MCF 10A (cell line): ENCODE measurements around the gene NLRC5. TPM values are rescaled to one million over a fixed set of nuclear protein-coding genes. Genes with fewer than 3 reads are reported as not detected.

Experiments
- BruUV-seq: library from RNA; stranded (reverse); fragments of 400-500 nt; replicated peaks from 2 replicates; lab custom pipeline; 2021; lab: Mats Ljungman, UMichigan
- CTCF ChIA-PET: fragments of 300-600 bp; sonication (Branson Sonifier 250); formaldehyde crosslinking; extraction: SDS; loops from one replicate; lab custom pipeline; 2021; ENCODE audit warnings: antibody characterized with exemption, inconsistent platforms; lab: Yijun Ruan, JAX
- POLR2A ChIA-PET: fragments of 300-600, 350-650 bp; sonication (Branson Sonifier 250); formaldehyde crosslinking; extraction: SDS; loops from one replicate; lab custom pipeline; 2020; ENCODE audit warnings: antibody characterized with exemption, inconsistent platforms; lab: Yijun Ruan, JAX
- DNase-seq: peaks from one replicate; pipeline ENCODE4 v3.0.0-alpha.2; 2018; ENCODE audit not compliant: unreplicated experiment
- H3K27ac Mint-ChIP-seq: one replicate; pipeline ENCODE4 v1.8.0; 2022; ENCODE audit warnings: mild to moderate bottlenecking, low read depth, mixed read lengths; ENCODE audit not compliant: unreplicated experiment
- H3K27me3 Mint-ChIP-seq: one replicate; pipeline ENCODE4 v1.8.0; 2022; ENCODE audit warnings: mixed read lengths; ENCODE audit not compliant: insufficient read depth, unreplicated experiment
- H3K36me3 Mint-ChIP-seq: one replicate; pipeline ENCODE4 v1.8.0; 2022; ENCODE audit warnings: mild to moderate bottlenecking, moderate library complexity, mixed read lengths; ENCODE audit not compliant: insufficient read depth, unreplicated experiment
- H3K4me1 Mint-ChIP-seq: one replicate; pipeline ENCODE4 v1.8.0; 2022; ENCODE audit warnings: mixed read lengths; ENCODE audit not compliant: insufficient read depth, unreplicated experiment
- H3K4me3 Mint-ChIP-seq: one replicate; pipeline ENCODE4 v1.8.0; 2022; ENCODE audit warnings: mild to moderate bottlenecking, moderate library complexity, mixed read lengths; ENCODE audit not compliant: unreplicated experiment
- H3K9me3 Mint-ChIP-seq: one replicate; pipeline ENCODE4 v1.8.0; 2022; ENCODE audit warnings: mixed read lengths; ENCODE audit not compliant: unreplicated experiment
- CTCF ChIP-seq: fragments of 200-600 bp; IDR thresholded peaks from one replicate; pipeline ENCODE4 v1.8.0; 2022; ENCODE audit warnings: antibody characterized with exemption, mild to moderate bottlenecking; ENCODE audit not compliant: unreplicated experiment
- intact Hi-C: fragments of 100-400 bp; cut with micrococcal nuclease; formaldehyde crosslinking; loops from 2 replicates; pipeline ENCODE4 v1.14.1; 2022
- total RNA-seq: library from RNA; stranded (reverse); gene quantifications from 2 replicates; pipeline ENCODE4 v1.2.3, GENCODE V29; 2022

The NLRC5 gene
- total RNA-seq, 1 experiment from 2014 or later, result 8.0 TPM

- Mint-ChIP-seq H3K9me3 (no peaks in the 10 kb centered on the region), H3K4me3 (no peak overlapping the region), H3K27me3 (no peaks in the 10 kb centered on the region), H3K27ac (no peak overlapping the region), H3K4me1 (no peaks in the 10 kb centered on the region), H3K36me3 (no peaks in the 10 kb centered on the region)
- DNase-seq, result no peak
- BruUV-seq, result no TSS peak
- TF ChIP-seq CTCF, result no peak
- CTCF ChIA-PET, result interaction anchor here (0.6 to 1.0 kb wide), 2 partner anchors 10 to 18 kb away, joined by 3 to 4 read pairs; no protein-coding TSS in a partner anchor
- intact Hi-C loops, result no loop called here
- POLR2A ChIA-PET, result no interaction called here
These were observed 88.4 kb downstream of the NLRC5 start for GRCh38 chr16:57077714-57078113.

GRCh38 chr16:57081744-57082143 lies 92.4 kb downstream of the NLRC5 start:
- H3K27ac Mint-ChIP-seq, result no peak overlapping the region
- no TSS peak for BruUV-seq
- POLR2A ChIA-PET, result no interaction called here
- no peaks in the 10 kb centered on the region for H3K36me3 Mint-ChIP-seq
- no peak for DNase-seq
- H3K4me3 Mint-ChIP-seq, result no peak overlapping the region
- intact Hi-C loops, result loop anchor here (5.0 kb wide), 2 partner anchors 214 to 336 kb away; partner anchors contain the start of gene SLC12A3
- no peaks in the 10 kb centered on the region for H3K27me3 Mint-ChIP-seq
- no peak for TF ChIP-seq CTCF
- CTCF ChIA-PET, result interaction anchor here (0.8 to 5.7 kb wide), 3 partner anchors 16 to 340 kb away, joined by 3 to 74 read pairs (median 5); partner anchors contain the start of gene CPNE2
- H3K9me3 Mint-ChIP-seq, result no peaks in the 10 kb centered on the region
- peaks cover 4% of the 10 kb centered on the region for H3K4me1 Mint-ChIP-seq

DNA sequence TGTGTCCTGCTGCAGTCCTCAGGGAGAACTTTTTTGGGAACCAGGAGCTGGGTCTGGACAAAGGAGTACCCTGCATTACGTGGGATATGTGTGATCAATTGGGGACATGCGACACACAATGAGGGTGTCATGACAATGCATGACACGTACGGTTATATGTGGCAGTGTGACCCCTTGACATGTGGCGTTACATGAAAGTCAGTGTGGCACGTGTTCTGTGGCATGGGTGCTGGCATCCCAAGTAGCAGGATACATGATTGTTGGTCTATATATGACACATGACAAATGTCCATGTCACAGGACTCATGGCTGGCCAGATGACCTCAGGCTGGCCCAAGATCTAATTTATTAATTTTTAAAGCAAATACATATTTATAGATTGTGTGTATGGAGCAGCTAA lies 93.3 kb downstream of the NLRC5 start:
- TF ChIP-seq CTCF, result no peak
- Mint-ChIP-seq H3K27me3 (no peaks in the 10 kb centered on the region), H3K36me3 (no peaks in the 10 kb centered on the region), H3K27ac (no peak overlapping the region), H3K9me3 (no peaks in the 10 kb centered on the region), H3K4me1 (peaks cover 4% of the 10 kb centered on the region), H3K4me3 (no peak overlapping the region)
- CTCF ChIA-PET, result interaction anchor here (0.6 to 5.7 kb wide), 9 partner anchors 9 to 316 kb away, joined by 3 to 74 read pairs (median 5); partner anchors contain the start of gene CPNE2
- no TSS peak for BruUV-seq
- POLR2A ChIA-PET, result no interaction called here
- DNase-seq, result no peak
- intact Hi-C loops, result loop anchor here (5.0 kb wide), 2 partner anchors 215 to 335 kb away; partner anchors contain the start of gene SLC12A3

DNA sequence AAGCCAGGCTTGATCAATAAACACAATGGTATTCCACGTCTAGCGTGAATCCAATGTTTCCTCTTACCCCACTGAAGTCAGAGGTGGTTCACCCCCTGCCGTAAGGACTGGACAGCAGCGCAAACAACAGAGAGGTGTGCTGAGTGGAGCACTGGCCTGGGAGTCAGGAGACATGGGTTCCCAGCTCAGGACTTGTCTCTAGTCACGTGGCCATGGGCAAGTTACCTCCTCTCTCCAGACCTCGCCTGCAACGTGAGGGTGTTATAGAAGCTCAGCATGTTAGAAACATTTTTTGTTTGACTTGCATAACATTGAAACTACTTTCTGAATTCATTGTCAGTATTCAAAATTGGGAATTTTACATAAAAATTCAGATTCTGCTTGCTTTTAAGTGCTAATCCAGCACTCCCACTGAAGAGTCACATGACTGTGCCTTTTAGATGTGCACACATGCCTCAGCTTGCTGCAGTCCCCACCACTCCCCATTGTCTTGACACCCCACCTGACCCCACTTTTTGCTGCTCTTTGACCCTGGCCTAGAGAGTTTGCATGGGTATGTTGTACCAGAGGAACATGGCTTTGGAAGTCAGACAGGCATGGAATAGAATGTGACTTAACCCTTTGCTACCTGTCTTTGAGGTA lies 94.2 kb downstream of the NLRC5 start:
- no peak for DNase-seq
- no peaks in the 10 kb centered on the region for H3K27me3 Mint-ChIP-seq
- no peaks in the 10 kb centered on the region for H3K36me3 Mint-ChIP-seq
- no peak overlapping the region for H3K4me3 Mint-ChIP-seq
- CTCF ChIA-PET, result interaction anchor here (0.6 to 5.7 kb wide), 35 partner anchors 10 to 1933 kb away, joined by 3 to 74 read pairs (median 4); partner anchors contain the start of gene CPNE2
- no peak for TF ChIP-seq CTCF
- H3K4me1 Mint-ChIP-seq, result peaks cover 4% of the 10 kb centered on the region
- intact Hi-C loops, result loop anchor here (1.0 to 5.0 kb wide), 4 partner anchors 85 to 334 kb away; partner anchors contain the start of gene SLC12A3
- no TSS peak for BruUV-seq
- POLR2A ChIA-PET, result no interaction called here
- no peaks in the 10 kb centered on the region for H3K9me3 Mint-ChIP-seq
- H3K27ac Mint-ChIP-seq, result no peak overlapping the region
